ENCODE results near the gene IGHMBP2. TPM values are rescaled to one million over a fixed set of nuclear protein-coding genes. Genes with fewer than 3 reads are reported as not detected.

IGHMBP2 gene
- total RNA-seq, 4 donors from 2014 or later: 30.2 to 59.5 (median 49.2) TPM

- Histone ChIP-seq H3K4me3 (no peak overlapping the region), H3K4me1 (peaks cover 0 to 10% (median 0%) of the 10 kb centered on the region in 4 donors), H3K27me3 (no peaks in the 10 kb centered on the region), H3K36me3 (peaks cover 0 to 85% (median 0%) of the 10 kb centered on the region in 3 donors), H3K27ac (no peak overlapping the region), H3K9me3 (peaks cover 0 to 11% (median 0%) of the 10 kb centered on the region in 4 donors)
- TF ChIP-seq CTCF (IDR thresholded peaks at IDR 0.05) (no peak), POLR2A (IDR thresholded peaks at IDR 0.05) (no peak)
- DNase-seq: no peak
Measured at GRCh38 chr11:68929706-68930570, 26.2 kb downstream of the IGHMBP2 start.

GRCh38 chr11:68930991-68931855 lies 27.5 kb downstream of the IGHMBP2 start:
- peaks cover 0 to 10% (median 0%) of the 10 kb centered on the region in 4 donors for H3K4me1 ChIP-seq
- no peaks in the 10 kb centered on the region for H3K27me3 ChIP-seq
- H3K4me3 ChIP-seq: no peak overlapping the region
- H3K36me3 ChIP-seq: peaks cover 0 to 85% (median 0%) of the 10 kb centered on the region in 3 donors
- no peak overlapping the region for H3K27ac ChIP-seq
- DNase-seq: no peak
- no peak for TF ChIP-seq POLR2A (IDR thresholded peaks at IDR 0.05)
- no peak for TF ChIP-seq CTCF (IDR thresholded peaks at IDR 0.05)
- H3K9me3 ChIP-seq: no peaks in the 10 kb centered on the region

GRCh38 chr11:68931911-68932310 lies 28.2 kb downstream of the IGHMBP2 start:
- peaks cover 0 to 9% (median 0%) of the 10 kb centered on the region in 4 donors for H3K4me1 ChIP-seq
- TF ChIP-seq POLR2A (IDR thresholded peaks at IDR 0.05) (no peak), CTCF (IDR thresholded peaks at IDR 0.05) (no peak)
- no peak overlapping the region for H3K27ac ChIP-seq

GRCh38 chr11:68932358-68932757 lies 28.7 kb downstream of the IGHMBP2 start:
- H3K4me1 ChIP-seq: peaks cover 0 to 5% (median 0%) of the 10 kb centered on the region in 4 donors
- H3K9me3 ChIP-seq: no peaks in the 10 kb centered on the region
- H3K27me3 ChIP-seq: no peaks in the 10 kb centered on the region
- no peak for TF ChIP-seq CTCF (IDR thresholded peaks at IDR 0.05)
- no peak for TF ChIP-seq POLR2A (IDR thresholded peaks at IDR 0.05)
- no peak overlapping the region for H3K4me3 ChIP-seq
- no peak for DNase-seq
- H3K27ac ChIP-seq: no peak overlapping the region
- H3K36me3 ChIP-seq: peaks cover 0 to 85% (median 0%) of the 10 kb centered on the region in 3 donors

More at GRCh38 chr11:68931911-68932310, 28.2 kb downstream of the IGHMBP2 start:
- H3K27me3 ChIP-seq: no peaks in the 10 kb centered on the region
- DNase-seq: no peak
- H3K4me3 ChIP-seq: no peak overlapping the region
- H3K36me3 ChIP-seq: peaks cover 0 to 85% (median 0%) of the 10 kb centered on the region in 3 donors
- H3K9me3 ChIP-seq: no peaks in the 10 kb centered on the region

- Histone ChIP-seq H3K4me1 (no peaks in the 10 kb centered on the region), H3K36me3 (peaks cover 0 to 85% (median 0%) of the 10 kb centered on the region in 3 donors), H3K27me3 (no peaks in the 10 kb centered on the region), H3K27ac (no peak overlapping the region), H3K4me3 (no peak overlapping the region), H3K9me3 (no peaks in the 10 kb centered on the region)
- TF ChIP-seq POLR2A (IDR thresholded peaks at IDR 0.05) (no peak), CTCF (IDR thresholded peaks at IDR 0.05) (no peak)
- DNase-seq: no peak
Measured at GRCh38 chr11:68932933-68933577, 29.4 kb downstream of the IGHMBP2 start.
